Renal pelvis (tissue), 12 donors: ENCODE measurements around the gene SIRT6. TPM values are rescaled to one million over a fixed set of nuclear protein-coding genes. Genes with fewer than 3 reads are reported as not detected.
"Not testable (repeated sequence)": the region's sequence is repeated elsewhere in the genome, so short reads cannot be mapped to it uniquely, and the experiment has no call there.

Experiments used
- DNase-seq: peaks from one replicate; pipeline ENCODE4 v3.0.0-alpha.2; 2013
- long read RNA-seq, 16 experiments: transcript quantifications; one replicate each; lab custom pipeline, GENCODE V29; 2026
- polyA plus RNA-seq, 3 donors: library from polyadenylated mRNA; unstranded; fragments of 120-200 nt; gene quantifications; one replicate each; pipeline ENCODE4 v1.2.1, GENCODE V29; 2013; ENCODE audit not compliant: insufficient read length in 3 of 3

Gene SIRT6
- 10 to 100 TPM; 21.9 to 29.5 (median 23.3) TPM for polyA plus RNA-seq
- long read RNA-seq, donor 1, transcript SIRT6-202 (8 exons, 1,641 nt), result major isoform, 5 of 6 reads
- long read RNA-seq, donor 1, partial matches to known transcripts, result 0 of 6 reads
- long read RNA-seq, donor 1, other reads (novel, unspliced or antisense), result 0 of 6 reads
- long read RNA-seq, donor 2, partial matches to known transcripts, result 0 of 3 reads
- long read RNA-seq, donor 2, other reads (novel, unspliced or antisense), result 0 of 3 reads
- long read RNA-seq, donor 3, transcript SIRT6-202 (8 exons, 1,641 nt), result major isoform, 6 of 9 reads
- long read RNA-seq, donor 3, partial matches to known transcripts, result 0 of 9 reads
- long read RNA-seq, donor 3, other reads (novel, unspliced or antisense), result 0 of 9 reads
- long read RNA-seq, donor 4, transcript SIRT6-202 (8 exons, 1,641 nt), result major isoform, 8 of 10 reads
- long read RNA-seq, donor 4, partial matches to known transcripts, result 0 of 10 reads
- long read RNA-seq, donor 4, other reads (novel, unspliced or antisense), result 0 of 10 reads
- long read RNA-seq, donor 5, partial matches to known transcripts, result 0 of 3 reads
- long read RNA-seq, donor 5, other reads (novel, unspliced or antisense), result 0 of 3 reads
- long read RNA-seq, donor 6, transcript SIRT6-202 (8 exons, 1,641 nt), result major isoform, 5 of 6 reads
- long read RNA-seq, donor 6, partial matches to known transcripts, result 0 of 6 reads
- long read RNA-seq, donor 6, other reads (novel, unspliced or antisense), result 0 of 6 reads
- long read RNA-seq, donor 7, partial matches to known transcripts, result 0 of 6 reads
- long read RNA-seq, donor 7, other reads (novel, unspliced or antisense), result 0 of 6 reads
- long read RNA-seq, donor 8, partial matches to known transcripts, result 0 of 3 reads
- long read RNA-seq, donor 8, other reads (novel, unspliced or antisense), result 0 of 3 reads
- long read RNA-seq, donor 9, transcript SIRT6-202 (8 exons, 1,641 nt), result major isoform, 10 of 11 reads
- long read RNA-seq, donor 9, partial matches to known transcripts, result 0 of 11 reads
- long read RNA-seq, donor 9, other reads (novel, unspliced or antisense), result 0 of 11 reads
- long read RNA-seq, donor 10, partial matches to known transcripts, result 0 of 9 reads
- long read RNA-seq, donor 10, other reads (novel, unspliced or antisense), result 0 of 9 reads
- long read RNA-seq, donor 11, partial matches to known transcripts, result 0 of 4 reads
- long read RNA-seq, donor 11, other reads (novel, unspliced or antisense), result 0 of 4 reads
- long read RNA-seq, donor 12, transcript SIRT6-202 (8 exons, 1,641 nt), result major isoform, 9 of 14 reads
- long read RNA-seq, donor 12, partial matches to known transcripts, result 0 of 14 reads
- long read RNA-seq, donor 12, other reads (novel, unspliced or antisense), result 0 of 14 reads
- long read RNA-seq, donor 13, partial matches to known transcripts, result 0 of 6 reads
- long read RNA-seq, donor 13, other reads (novel, unspliced or antisense), result 0 of 6 reads
- long read RNA-seq, donor 14, result 0 reads
- long read RNA-seq, donor 15, result 0 reads
- long read RNA-seq, donor 16, transcript SIRT6-202 (8 exons, 1,641 nt), result major isoform, 7 of 9 reads
- long read RNA-seq, donor 16, partial matches to known transcripts, result 0 of 9 reads
- long read RNA-seq, donor 16, other reads (novel, unspliced or antisense), result 0 of 9 reads

DNA sequence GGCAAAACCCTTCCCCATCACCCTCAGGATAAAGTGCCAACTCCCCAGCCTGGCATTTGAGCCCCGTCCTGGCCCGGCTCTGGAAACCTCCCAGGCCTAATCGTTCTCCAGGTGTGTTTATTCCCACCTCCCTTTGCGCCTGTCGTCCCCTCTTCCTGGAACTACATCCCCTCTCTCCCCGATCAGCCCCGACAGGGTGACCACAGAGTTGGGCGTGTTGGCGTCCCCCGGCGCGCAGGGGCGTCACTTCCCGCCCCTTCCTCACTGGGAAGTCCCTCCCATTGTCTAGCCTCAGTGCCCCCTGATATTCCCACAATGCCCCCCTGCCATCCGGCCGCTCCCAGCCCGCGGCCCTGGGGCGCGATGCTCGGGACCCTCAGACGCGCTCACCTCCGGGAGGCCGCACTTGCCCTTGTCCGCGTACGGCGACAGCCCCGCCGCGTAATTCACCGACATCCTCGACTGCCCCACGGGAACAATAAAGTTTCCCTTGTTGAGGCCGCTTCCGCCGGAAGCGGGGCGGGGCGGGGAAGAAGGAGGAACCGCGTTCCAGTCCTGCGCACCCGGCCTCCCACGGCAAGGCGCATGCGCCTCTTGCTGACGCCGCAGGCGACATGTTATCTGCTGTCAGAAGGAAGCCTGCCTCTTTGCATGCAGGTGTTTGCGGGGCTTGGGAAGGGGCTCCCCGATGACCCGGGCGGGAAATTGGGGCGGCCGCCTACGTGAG lies at the start of gene SIRT6, which contains the start of gene ANKRD24:
Gene SIRT6, minus strand, starts transcription at position 480 of the 727 bp plus-strand sequence. Its CDS starts 24 bp downstream, at position 456.
Gene ANKRD24, plus strand, starts transcription at position 606 of the 727 bp plus-strand sequence. CDS start 3,737 bp downstream, outside the sequence.
- peak; percentile 94 for DNase-seq

DNA sequence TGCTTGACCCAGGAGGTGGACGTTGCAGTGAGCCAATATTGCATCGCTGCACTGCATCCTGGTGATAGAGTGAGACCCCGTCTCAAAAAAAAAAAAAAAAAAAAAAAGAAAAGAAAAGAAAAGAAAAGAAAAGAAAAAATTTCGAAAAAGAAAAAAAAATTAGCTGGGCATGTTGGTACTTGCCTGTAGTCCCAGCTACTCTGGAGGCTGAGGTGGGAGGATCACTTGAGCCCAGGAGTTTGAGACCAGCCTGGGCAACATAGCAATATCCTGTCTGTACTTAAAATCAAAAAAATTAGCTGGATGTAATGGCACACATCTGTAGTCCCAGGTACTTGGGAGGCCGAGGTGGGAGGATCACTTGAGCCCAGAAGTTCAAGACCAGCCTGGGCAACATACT lies 49.8 kb upstream of the SIRT6 start:
- DNase-seq, result not testable (repeated sequence)

DNA sequence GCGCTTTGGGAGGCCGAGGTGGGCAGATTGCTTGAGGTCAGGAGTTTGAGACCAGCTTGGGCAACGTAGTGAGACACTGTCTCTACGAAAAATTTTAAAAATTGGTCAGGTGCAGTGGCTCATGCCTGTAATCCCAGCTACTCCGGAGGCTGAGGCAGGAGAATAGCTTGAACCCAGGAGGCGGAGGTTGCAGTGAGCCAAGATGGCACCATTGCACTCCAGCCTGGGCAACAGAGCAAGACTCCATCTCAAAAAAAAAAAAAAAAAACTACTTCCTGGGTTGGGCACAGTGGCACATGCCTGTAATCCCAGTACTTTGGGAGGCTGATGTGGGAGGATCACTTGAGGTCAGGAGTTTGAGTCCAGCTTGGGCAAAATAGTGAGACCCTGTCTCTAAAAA lies 49.2 kb upstream of the SIRT6 start:
- not testable (repeated sequence) for DNase-seq

DNA sequence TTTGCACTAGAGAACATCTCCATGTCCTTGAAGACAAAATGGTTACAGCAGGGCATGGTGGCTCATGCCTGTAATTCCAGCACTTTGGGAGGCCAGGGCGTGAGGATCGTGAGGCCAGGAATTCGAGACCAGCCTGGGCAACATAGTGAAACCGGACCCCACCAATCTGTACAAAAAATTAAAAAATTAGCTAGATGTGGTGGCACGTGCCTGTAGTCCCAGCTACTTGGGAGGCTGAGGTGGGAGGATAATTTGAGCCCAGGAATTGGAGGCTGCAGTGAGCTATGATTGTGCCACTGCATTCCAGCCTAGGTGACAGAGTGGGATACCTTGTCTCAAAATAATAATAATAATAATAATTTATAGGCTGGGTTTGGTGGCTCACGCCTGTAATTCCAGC lies 47.9 kb upstream of the SIRT6 start:
- DNase-seq, result not testable (repeated sequence)

DNA sequence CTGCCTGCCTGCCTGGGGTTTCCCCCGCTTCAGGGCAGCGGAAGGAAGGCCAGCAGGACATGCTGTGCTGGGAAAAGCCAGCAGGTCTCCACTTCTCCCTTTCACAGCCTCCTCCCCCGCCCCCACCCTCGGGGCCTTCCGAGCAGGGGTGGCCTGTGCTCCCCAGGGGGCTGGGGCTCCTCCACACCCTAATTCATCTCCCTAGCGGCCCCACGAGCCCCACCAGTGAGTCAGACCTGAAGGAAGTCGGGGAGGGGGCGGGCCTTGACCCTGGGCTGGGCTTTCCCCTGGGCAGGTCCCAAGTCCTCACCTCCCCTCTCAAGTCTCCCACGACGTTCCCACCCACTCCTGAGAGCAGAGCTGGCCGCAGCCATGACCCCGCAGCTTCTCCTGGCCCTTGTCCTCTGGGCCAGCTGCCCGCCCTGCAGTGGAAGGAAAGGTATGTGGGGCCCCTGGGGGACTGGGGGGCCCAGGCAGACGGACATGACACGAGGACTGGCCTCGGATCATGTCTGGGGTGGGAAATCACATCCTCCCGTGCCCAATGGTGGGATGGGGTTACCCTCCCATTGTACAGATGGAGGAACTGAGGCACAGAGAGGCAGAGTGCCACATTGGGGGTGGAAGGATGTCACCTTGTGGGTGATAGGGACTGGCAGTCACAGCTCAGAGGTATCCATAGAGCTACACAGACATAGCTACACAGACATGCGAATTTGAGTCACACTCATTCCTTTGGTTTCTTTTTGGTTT lies 47.0 kb upstream of the SIRT6 start, which contains the start of gene EBI3:
Gene EBI3, plus strand, starts transcription at position 345 of the 753 bp plus-strand sequence. Its CDS starts 28 bp downstream, at position 373.
- no peak for DNase-seq

DNA sequence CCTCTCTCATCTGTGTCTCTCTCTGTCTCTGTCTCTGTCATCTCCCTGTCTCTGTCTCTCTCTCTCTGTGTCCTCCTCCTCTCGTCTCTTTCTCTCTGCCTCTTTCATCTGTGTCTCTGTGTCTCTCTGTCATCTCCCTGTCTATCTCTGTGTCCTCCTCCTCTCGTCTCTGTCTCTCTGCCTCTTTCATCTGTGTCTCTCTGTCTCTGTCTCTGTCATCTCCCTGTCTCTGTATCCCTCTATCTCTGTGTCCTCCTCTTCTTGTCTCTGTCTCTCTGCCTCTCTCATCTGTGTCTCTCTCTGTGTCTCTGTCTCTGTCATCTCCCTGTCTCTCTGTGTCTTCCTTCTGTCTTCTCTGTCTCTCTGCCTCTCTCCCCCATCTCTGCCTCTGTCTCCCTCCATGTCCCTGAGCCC lies 46.4 kb upstream of the SIRT6 start:
- no peak for DNase-seq

DNA sequence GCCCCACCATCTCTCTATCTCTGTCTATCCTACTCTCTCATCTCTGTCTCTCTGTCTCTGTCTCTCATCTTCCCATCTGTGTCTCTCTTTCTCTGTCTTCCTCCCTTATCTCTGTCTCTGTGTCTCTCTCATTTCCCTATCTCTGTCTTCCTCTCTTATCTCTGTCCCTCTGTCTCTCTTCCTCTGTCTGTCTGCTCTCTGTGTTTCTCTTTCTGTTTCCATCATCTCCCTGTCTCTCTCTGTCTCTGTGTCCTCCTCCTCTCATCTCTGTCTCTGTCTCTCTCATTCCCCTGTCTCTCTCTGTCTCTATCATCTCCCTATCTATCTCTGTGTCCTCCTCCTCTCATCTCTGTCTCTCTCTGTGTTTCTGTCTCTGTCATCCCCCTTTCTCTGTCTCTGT lies 45.4 kb upstream of the SIRT6 start:
- no peak for DNase-seq

DNA sequence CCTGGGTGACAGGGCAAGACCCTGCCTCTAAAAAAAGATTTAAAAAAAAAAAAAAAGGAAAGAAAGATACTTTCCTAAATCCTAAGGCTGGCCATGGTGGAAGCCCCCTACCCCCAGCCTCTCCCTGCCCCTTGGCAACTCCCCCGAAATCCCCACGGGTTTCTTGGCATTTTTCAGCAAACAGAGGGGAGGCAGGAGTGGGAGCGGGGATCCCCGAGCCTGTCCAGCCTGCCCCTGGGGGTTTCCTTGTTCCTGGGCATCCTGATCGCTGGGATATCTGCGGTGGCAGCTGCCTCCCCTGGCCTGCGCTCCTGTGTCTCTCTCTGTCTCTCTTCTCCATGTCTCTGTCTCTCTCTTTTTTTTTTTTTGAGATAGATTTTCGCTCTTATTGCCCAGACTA lies 43.5 kb upstream of the SIRT6 start:
- DNase-seq, result no peak

DNA sequence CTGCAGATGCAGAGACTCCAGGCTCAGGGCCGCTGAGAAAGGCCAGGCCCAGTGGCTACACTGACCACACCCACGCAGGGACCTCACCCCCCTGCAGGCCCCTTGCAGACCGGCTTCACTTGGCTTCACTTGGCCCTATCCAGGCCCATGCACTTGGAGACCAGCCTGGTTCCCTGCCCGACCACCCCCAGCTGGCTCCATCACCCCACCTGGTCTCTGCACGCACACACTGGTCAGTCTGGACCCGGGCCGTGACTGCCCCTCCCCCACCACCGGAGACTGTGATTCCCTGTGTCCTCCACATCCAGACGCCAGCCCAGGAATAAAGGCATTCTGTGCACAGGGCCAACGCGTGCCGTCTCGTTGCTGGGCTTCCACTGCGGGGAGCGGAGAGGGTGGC lies 42.1 kb upstream of the SIRT6 start:
- no peak for DNase-seq

DNA sequence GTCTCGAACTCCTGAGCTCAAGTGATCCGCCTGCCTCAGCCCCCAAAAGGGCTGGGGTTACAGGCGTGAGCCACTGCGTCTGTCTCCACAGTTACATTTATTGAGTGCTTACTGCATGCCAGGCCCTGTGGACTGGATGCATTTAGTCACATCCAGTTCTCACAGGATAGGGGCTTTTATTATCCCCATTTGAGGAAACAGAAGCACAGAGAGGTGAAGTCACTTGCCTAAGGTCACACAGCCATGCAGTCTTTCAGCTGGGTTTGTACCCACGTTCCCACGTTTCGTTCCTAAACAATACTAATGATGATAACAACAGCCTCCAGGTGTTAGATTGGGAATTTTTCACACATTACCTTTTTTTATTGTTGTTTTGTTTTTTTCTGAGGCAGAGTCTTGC lies 37.8 kb upstream of the SIRT6 start:
- no peak for DNase-seq

DNA sequence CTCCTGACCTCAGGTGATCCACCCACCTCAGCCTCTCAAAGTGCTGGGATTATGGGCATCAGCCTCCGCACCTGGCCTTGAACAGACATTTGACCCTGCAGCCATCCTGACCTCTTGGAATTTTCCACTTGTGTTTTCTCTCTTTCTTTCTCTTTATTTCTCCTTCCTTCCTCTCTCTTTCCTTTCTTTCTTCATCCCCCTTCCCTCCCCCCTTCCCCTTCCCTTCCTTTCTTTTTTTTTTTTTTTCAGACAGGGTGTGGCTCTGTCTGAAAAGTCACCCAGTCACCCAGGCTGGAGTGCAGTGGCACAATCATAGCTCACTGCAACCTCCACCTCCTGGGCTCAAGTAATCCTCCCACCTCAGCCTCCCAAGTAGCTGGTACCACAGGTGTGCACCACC lies 36.2 kb upstream of the SIRT6 start:
- DNase-seq, result not testable (repeated sequence)

DNA sequence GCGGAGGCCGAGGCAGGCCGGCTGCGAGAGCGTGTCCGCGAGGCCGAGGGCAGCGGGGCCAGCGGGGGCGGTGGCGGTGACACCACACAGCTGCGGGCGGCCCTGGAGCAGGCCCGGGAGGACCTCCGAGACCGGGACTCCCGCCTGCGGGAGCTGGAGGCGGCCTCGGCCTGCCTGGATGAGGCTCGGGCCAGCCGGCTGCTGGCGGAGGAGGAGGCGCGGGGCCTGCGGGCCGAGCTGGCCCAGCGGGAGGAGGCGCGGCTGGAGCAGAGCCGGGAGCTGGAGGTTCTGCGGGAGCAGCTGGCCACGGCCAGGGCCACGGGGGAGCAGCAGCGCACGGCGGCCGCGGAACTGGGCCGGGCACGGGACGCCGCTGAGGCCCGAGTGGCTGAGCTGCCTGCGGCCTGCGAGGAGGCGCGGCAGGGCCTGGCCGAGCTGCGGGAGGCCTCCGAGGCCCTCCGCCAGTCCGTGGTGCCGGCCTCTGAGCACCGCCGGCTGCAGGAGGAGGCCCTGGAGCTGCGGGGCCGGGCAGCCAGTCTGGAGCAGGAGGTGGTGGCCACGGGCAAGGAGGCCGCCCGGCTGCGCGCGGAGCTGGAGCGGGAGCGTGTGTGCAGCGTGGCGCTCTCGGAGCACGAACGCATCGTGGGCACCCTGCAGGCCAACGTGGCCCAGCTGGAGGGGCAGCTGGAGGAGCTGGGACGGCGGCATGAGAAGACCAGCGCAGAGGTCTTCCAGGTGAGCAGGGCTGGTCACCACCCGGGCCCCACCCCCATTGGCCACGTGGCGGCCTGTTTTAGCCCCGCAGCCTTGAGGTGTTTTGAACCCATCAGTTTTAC lies 35.3 kb upstream of the SIRT6 start:
- DNase-seq, result no peak

DNA sequence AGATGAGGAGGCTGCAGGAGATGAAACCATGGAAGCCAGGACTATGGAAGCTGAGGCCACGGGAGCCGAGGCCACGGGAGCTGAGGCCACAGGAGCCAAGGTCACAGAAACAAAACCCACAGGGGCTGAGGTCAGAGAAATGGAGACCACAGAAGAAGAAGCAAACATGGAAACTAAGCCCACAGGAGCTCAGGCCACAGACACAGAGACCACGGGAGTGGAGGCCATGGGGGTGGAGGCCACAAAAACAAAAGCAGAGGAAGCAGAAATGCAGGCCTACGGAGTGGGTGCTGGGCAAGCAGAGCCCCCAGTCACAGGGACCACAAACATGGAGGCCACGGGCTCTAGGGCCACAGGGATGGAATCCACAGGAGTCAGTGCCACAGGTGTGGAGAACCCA lies 34.5 kb upstream of the SIRT6 start:
- no peak for DNase-seq

DNA sequence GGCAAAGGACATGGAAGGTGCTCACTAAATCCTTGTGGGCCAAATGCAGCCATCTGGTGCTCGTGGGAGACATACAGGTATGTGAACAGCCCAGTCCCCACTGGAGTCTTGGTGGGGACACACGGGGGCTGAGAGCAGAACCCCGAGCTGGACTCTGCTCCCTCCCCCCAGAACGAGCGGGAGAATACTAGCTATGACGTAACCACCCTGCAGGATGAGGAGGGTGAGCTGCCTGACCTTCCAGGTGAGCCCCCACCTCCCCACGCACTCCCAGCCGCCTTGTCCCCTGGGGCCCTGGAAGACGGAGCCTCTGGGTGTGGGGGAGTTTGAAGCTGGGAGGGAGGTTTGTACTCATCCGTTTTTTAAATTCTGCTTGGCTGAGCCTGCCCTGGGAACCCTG lies 33.4 kb upstream of the SIRT6 start:
- no peak for DNase-seq

DNA sequence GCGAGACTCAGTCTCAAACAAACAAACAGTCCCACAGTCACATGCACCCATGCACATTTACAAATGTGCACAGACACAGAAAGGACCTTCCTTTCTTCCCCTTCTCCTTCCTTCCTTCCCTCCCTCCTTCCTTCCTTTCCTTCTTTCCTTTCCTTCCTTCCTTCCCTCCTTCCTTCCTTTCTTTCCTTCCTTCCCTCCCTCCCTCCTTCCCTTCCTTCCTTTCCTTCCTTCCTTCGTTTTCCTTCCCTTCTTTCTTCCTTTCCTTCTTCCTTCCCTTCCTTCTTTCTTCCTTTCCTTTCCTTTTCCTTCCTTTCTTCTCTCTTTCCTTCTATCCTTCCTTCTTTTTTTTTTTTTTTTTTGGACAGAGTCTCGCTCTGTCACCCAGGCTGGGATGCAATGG lies 30.8 kb upstream of the SIRT6 start:
- no peak for DNase-seq

DNA sequence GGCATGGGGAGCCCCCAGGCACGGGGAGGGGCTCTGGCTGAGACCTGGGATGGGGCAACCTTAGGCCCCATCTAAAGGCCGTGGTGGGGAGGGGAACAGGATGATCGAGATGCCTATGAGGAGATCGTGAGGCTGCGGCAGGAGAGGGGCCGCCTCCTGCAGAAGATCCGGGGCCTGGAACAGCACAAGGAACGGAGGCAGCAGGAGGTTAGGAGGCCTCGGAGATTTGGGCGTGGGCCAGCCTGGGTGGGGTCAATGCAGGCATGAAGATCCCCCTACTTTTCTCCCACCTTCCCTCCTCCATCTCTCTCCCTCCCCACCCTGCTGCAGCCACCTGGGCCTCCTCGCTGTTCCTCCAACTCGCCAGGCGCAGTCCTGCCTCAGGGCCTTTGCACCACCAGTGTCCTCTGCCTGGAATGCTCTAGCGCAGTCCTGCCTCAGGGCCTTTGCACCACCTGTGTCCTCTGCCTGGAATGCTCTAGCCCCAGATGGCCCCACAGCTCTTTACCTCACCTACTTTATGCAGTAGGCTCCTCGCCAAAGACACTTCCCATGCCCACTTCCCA lies 27.9 kb upstream of the SIRT6 start:
- no peak for DNase-seq

DNA sequence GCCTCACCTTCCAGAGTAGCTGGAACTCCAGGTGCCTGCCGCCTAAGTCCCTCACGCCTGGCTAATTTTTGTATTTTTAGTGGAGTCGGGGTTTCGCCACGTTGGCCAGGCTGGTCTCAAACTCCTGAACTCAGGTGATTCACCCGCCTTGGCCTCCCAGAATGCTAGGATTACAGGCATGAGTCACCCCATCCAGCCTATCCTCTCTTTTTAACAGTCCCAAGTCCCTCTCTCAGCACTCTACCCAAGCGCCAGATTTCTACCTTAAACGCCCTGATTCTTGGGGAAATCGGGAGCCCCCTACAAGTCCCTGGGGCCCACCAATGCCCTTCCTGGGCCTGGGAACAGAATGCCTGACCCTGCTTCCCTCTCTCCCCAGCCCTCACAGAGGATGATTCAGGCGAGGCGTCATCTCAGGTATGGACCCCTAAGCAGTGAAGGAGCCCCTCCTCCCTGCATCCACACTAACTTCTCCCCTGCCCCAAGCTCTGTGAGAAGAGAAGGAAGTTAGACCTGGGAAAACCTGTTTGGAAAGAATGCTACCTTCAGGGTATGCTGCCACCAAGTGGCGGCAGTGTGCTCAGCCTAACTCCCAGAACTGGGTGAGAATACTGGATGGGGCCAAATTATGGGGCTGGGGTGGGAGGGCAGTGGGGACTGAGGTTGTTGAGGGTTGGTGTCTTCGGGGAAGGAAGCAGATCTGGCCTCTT lies 26.2 kb upstream of the SIRT6 start:
- DNase-seq, result no peak
